Measurements from ENCODE around the gene LSP1. TPM values are rescaled to one million over a fixed set of nuclear protein-coding genes. Genes with fewer than 3 reads are reported as not detected.

Gene LSP1
- total RNA-seq, 1 donor from 2014 or later = 78.2 TPM

GRCh38 chr11:1839924-1840779 lies 12.7 kb upstream of the LSP1 start:
- DNase-seq = peak; percentile 87
- Histone ChIP-seq H3K9me3 (no peaks in the 10 kb centered on the region), H3K4me3 (peak overlapping the region; percentile 30), H3K27ac (peak overlapping the region; percentile 76), H3K36me3 (no peaks in the 10 kb centered on the region), H3K27me3 (no peaks in the 10 kb centered on the region), H3K4me1 (peaks cover 25% of the 10 kb centered on the region)
- TF ChIP-seq CTCF (IDR thresholded peaks at IDR 0.05) = no peak
- peak; percentile 72 for ATAC-seq
- intact Hi-C loops (cut with DNase I) = no loop called here

- H3K27me3 ChIP-seq = no peaks in the 10 kb centered on the region
- no peak overlapping the region for H3K4me3 ChIP-seq
- intact Hi-C loops (cut with DNase I) = no loop called here
- no peak for TF ChIP-seq CTCF (IDR thresholded peaks at IDR 0.05)
- H3K27ac ChIP-seq = no peak overlapping the region
- H3K36me3 ChIP-seq = no peaks in the 10 kb centered on the region
- peaks cover 32% of the 10 kb centered on the region for H3K4me1 ChIP-seq
- ATAC-seq (no peak), DNase-seq (no peak)
- H3K9me3 ChIP-seq = no peaks in the 10 kb centered on the region
Measured at GRCh38 chr11:1840780-1841480, 12.0 kb upstream of the LSP1 start.

GRCh38 chr11:1841511-1842148 lies 11.3 kb upstream of the LSP1 start:
- H3K27me3 ChIP-seq = no peaks in the 10 kb centered on the region
- H3K4me1 ChIP-seq = peaks cover 32% of the 10 kb centered on the region
- no peak for TF ChIP-seq CTCF (IDR thresholded peaks at IDR 0.05)
- ATAC-seq = no peak
- no peaks in the 10 kb centered on the region for H3K36me3 ChIP-seq
- H3K9me3 ChIP-seq = no peaks in the 10 kb centered on the region
- no peak overlapping the region for H3K4me3 ChIP-seq
- intact Hi-C loops (cut with DNase I) = no loop called here
- no peak overlapping the region for H3K27ac ChIP-seq
- DNase-seq = no peak

GRCh38 chr11:1842149-1843097 lies 10.5 kb upstream of the LSP1 start:
- TF ChIP-seq CTCF (IDR thresholded peaks at IDR 0.05) = no peak
- ATAC-seq (no peak), DNase-seq (no peak)
- Histone ChIP-seq H3K9me3 (no peaks in the 10 kb centered on the region), H3K27me3 (no peaks in the 10 kb centered on the region), H3K4me3 (no peak overlapping the region), H3K36me3 (no peaks in the 10 kb centered on the region), H3K4me1 (peaks cover 32% of the 10 kb centered on the region), H3K27ac (no peak overlapping the region)
- intact Hi-C loops (cut with DNase I) = no loop called here

- no peak overlapping the region for H3K27ac ChIP-seq
- no peak for ATAC-seq
- intact Hi-C loops (cut with DNase I) = no loop called here
- peaks cover 28% of the 10 kb centered on the region for H3K4me1 ChIP-seq
- H3K9me3 ChIP-seq = no peaks in the 10 kb centered on the region
- H3K27me3 ChIP-seq = no peaks in the 10 kb centered on the region
- H3K4me3 ChIP-seq = no peak overlapping the region
- no peak for DNase-seq
- no peaks in the 10 kb centered on the region for H3K36me3 ChIP-seq
- TF ChIP-seq CTCF (IDR thresholded peaks at IDR 0.05) = no peak
Measured at GRCh38 chr11:1843098-1843473, 9.8 kb upstream of the LSP1 start.
